Neuronal stem cell (in vitro differentiated cells): Measurements from ENCODE around the gene GALNT14.

Experiments
- DNase-seq: peaks from one replicate; pipeline ENCODE4 v3.0.0-alpha.2; 2013; ENCODE audit warnings: low spot score
- H2AFZ ChIP-seq: one replicate; pipeline ENCODE4 v1.6.1; 2013; ENCODE audit warnings: mild to moderate bottlenecking, low read length, inconsistent platforms
- H2AK5ac ChIP-seq: 2 replicates; pipeline ENCODE4 v1.6.1; 2013; ENCODE audit warnings: low read depth, mild to moderate bottlenecking, inconsistent platforms, low read length, moderate library complexity, mixed read lengths
- H2BK120ac ChIP-seq: 2 replicates; pipeline ENCODE4 v1.6.1; 2013; ENCODE audit warnings: low read depth, mild to moderate bottlenecking, inconsistent platforms, low read length, moderate library complexity, mixed read lengths
- H2BK12ac ChIP-seq: one replicate; pipeline ENCODE4 v1.6.1; 2013; ENCODE audit warnings: low read length, inconsistent platforms
- H2BK15ac ChIP-seq: 2 replicates; pipeline ENCODE4 v1.6.1; 2013; ENCODE audit warnings: mild to moderate bottlenecking, low read length, inconsistent platforms, mixed read lengths
- H2BK5ac ChIP-seq: one replicate; pipeline ENCODE4 v1.6.1; 2013; ENCODE audit warnings: inconsistent platforms, mild to moderate bottlenecking, low read length, moderate library complexity
- H3K14ac ChIP-seq: one replicate; pipeline ENCODE4 v1.6.1; 2013; ENCODE audit warnings: low read length, inconsistent platforms
- H3K18ac ChIP-seq: 2 replicates; pipeline ENCODE4 v1.6.1; 2013; ENCODE audit warnings: low read length, inconsistent platforms
- H3K23ac ChIP-seq: 2 replicates; pipeline ENCODE4 v1.6.1; 2013; ENCODE audit warnings: low read depth, mild to moderate bottlenecking, mixed read lengths, low read length, inconsistent platforms; ENCODE audit not compliant: poor library complexity
- H3K27ac ChIP-seq: replicated peaks from 3 replicates; pipeline ENCODE4 v1.5.1; 2013; ENCODE audit warnings: low read length, inconsistent platforms
- H3K27me3 ChIP-seq, 3 experiments: 2 replicates each; pipeline ENCODE4 v1.6.1; 2013; ENCODE audit warnings: low read length in 3 of 3, mild to moderate bottlenecking in 2 of 3, inconsistent platforms in 1 of 3, low read depth in 1 of 3, mixed read lengths in 1 of 3, moderate library complexity in 1 of 3; ENCODE audit not compliant: control insufficient read depth in 3 of 3, insufficient read depth in 3 of 3
- H3K36me3 ChIP-seq, 2 donors: replicated peaks in 1 of 2; 2 replicates each; pipeline ENCODE4 v1.6.1; 2013; ENCODE audit warnings: low read length in 2 of 2; ENCODE audit not compliant: control insufficient read depth in 2 of 2, insufficient read depth in 2 of 2
- H3K4ac ChIP-seq: 2 replicates; pipeline ENCODE4 v1.6.1; 2013; ENCODE audit warnings: inconsistent platforms, mild to moderate bottlenecking, low read length, moderate library complexity
- H3K4me1 ChIP-seq, 2 donors: 1 replicate in 1 of 2; 2 replicates in 1 of 2; pipeline ENCODE4 v1.6.1; 2013; ENCODE audit warnings: low read length in 2 of 2, low read depth in 1 of 2; ENCODE audit not compliant: control insufficient read depth in 2 of 2, insufficient read depth in 1 of 2
- H3K4me2 ChIP-seq: one replicate; pipeline ENCODE4 v1.6.1; 2013; ENCODE audit warnings: mild to moderate bottlenecking, low read length, inconsistent platforms; ENCODE audit not compliant: insufficient read depth, poor library complexity, severe bottlenecking
- H3K4me3 ChIP-seq, 2 donors: 2 replicates each; pipeline ENCODE4 v1.5.1; 2013; ENCODE audit warnings: low read length in 2 of 2, mild to moderate bottlenecking in 2 of 2, inconsistent platforms in 1 of 2, moderate library complexity in 1 of 2
- H3K79me1 ChIP-seq: one replicate; pipeline ENCODE4 v1.6.1; 2013; ENCODE audit warnings: low read depth, mild to moderate bottlenecking, inconsistent platforms, low read length, moderate library complexity
- H3K9ac ChIP-seq: one replicate; pipeline ENCODE4 v1.6.1; 2013; ENCODE audit warnings: mild to moderate bottlenecking, low read depth, low read length, inconsistent platforms; ENCODE audit not compliant: poor library complexity
- H3K9me3 ChIP-seq, 2 donors: replicated peaks in 1 of 2; 2 replicates each; pipeline versions ENCODE3 to v1.6.1; 2013; ENCODE audit warnings: low read length in 2 of 2, mild to moderate bottlenecking in 2 of 2, inconsistent platforms in 1 of 2, low read depth in 1 of 2, mixed read lengths in 1 of 2, moderate library complexity in 1 of 2; ENCODE audit not compliant: control insufficient read depth in 2 of 2, insufficient read depth in 1 of 2
- H4K8ac ChIP-seq: one replicate; pipeline ENCODE4 v1.6.1; 2013; ENCODE audit warnings: low read depth, mild to moderate bottlenecking, inconsistent platforms, low read length, moderate library complexity
- H4K91ac ChIP-seq: one replicate; pipeline ENCODE4 v1.6.1; 2013; ENCODE audit warnings: low read length, low read depth, mild to moderate bottlenecking, inconsistent platforms; ENCODE audit not compliant: poor library complexity
- WGBS, 2 donors: extraction: QIAGEN DNeasy Blood & Tissue Kit; methylation state at CpG; one replicate each; pipeline ENCODE4 v1.1.7; 2013; ENCODE audit warnings: missing lambda C conversion rate in 2 of 2, mixed read lengths in 1 of 2; ENCODE audit not compliant: insufficient read length in 2 of 2, insufficient replicate concordance in 1 of 2; ENCODE audit errors: extremely low coverage in 2 of 2; 5-methylcytosine and 5-hydroxymethylcytosine counted together

GALNT14 gene

DNA sequence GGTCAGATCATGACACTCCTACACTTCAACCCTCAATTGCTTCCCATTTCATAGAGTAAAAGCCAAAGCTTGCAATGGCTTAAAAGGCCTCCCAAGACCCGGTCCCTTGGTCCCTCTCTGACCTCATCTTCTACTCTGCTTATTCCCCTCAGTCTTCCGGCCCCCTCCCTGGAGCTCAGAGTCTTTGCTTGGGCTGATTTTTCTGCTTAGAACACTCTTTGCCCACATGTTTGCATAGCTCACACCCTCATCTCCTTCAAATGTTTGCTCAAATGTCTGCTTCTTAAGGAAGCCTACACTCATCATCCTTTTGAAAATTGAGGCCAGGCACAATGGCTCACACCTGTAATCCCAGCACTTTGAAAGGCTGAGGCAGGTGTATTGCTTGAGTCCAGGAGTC lies 265.4 kb downstream of the GALNT14 start:
- H3K4ac ChIP-seq, result no peak overlapping the region
- no peaks in the 10 kb centered on the region for H3K36me3 ChIP-seq
- no CpG with 5 or more reads among the region's 2 CpGs for WGBS, 2 donors
- H3K9me3 ChIP-seq, result no peaks in the 10 kb centered on the region
- H4K8ac ChIP-seq, result no peak overlapping the region
- no peak for DNase-seq
- H3K18ac ChIP-seq, result no peak overlapping the region
- no peak overlapping the region for H2BK12ac ChIP-seq
- no peak overlapping the region for H3K4me3 ChIP-seq
- no peak overlapping the region for H3K9ac ChIP-seq
- peaks cover 0 to 12% of the 10 kb centered on the region in 2 donors for H3K4me1 ChIP-seq
- H2AFZ ChIP-seq, result no peak overlapping the region
- no peak overlapping the region for H3K27ac ChIP-seq
- no peak overlapping the region for H3K14ac ChIP-seq
- H2AK5ac ChIP-seq, result no peak overlapping the region
- no peak overlapping the region for H2BK15ac ChIP-seq
- H3K23ac ChIP-seq, result no peak overlapping the region
- peaks cover 0 to 3% (median 3%) of the 10 kb centered on the region in 3 experiments for H3K27me3 ChIP-seq
- no peak overlapping the region for H3K4me2 ChIP-seq
- H4K91ac ChIP-seq, result no peak overlapping the region
- no peak overlapping the region for H2BK120ac ChIP-seq
- H2BK5ac ChIP-seq, result no peak overlapping the region
- no peaks in the 10 kb centered on the region for H3K79me1 ChIP-seq

DNA sequence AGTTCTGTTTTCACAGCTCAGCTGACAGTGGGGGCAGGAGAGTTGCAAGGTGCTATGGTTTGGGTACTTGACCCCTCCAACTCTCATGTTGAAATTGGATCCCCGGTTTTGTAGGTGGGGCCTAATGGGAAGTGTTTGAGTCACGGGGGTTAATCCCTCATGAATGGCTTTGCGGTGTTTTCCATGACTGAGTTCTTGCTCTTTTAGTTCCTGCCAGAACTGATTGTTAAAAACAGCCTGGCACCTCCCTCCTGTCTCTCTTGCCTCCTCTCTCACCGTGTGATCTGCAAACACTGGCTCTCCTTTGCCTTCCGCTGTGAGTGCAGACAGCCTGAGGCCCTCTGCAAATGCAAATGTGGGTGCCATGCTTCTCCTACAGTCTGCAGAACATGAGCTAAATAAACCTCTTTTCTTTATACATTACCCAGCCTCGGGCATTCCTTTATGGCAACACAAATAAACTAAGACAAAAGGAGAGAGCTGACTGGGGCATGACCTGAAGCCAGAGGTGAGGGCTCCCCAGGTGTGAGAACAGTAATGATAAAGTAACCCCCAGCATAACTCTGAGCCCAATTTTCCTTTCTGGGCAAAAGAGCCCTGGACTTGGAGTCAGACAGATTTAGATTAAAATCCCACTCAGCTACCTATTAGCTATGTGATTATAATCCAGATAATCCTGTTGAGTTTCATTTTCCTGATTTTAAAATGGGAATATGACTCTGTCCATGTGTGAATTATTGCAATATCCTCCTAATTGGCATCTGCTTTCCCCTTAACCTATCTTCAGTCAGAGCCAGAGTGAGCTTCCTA lies 266.1 kb downstream of the GALNT14 start:
- H3K27ac ChIP-seq, result no peak overlapping the region
- H2AK5ac ChIP-seq, result no peak overlapping the region
- DNase-seq, result peak; percentile 68
- WGBS, 2 donors, result no CpG with 5 or more reads among the region's 6 CpGs
- no peak overlapping the region for H2BK15ac ChIP-seq
- peaks cover 0 to 3% (median 3%) of the 10 kb centered on the region in 3 experiments for H3K27me3 ChIP-seq
- H3K4ac ChIP-seq, result no peak overlapping the region
- no peak overlapping the region for H3K4me3 ChIP-seq
- H4K8ac ChIP-seq, result no peak overlapping the region
- no peak overlapping the region for H3K23ac ChIP-seq
- no peaks in the 10 kb centered on the region for H3K79me1 ChIP-seq
- no peaks in the 10 kb centered on the region for H3K36me3 ChIP-seq
- no peaks in the 10 kb centered on the region for H3K9me3 ChIP-seq
- H3K4me2 ChIP-seq, result no peak overlapping the region
- no peak overlapping the region for H3K18ac ChIP-seq
- H4K91ac ChIP-seq, result no peak overlapping the region
- no peak overlapping the region for H2AFZ ChIP-seq
- no peak overlapping the region for H2BK5ac ChIP-seq
- H2BK120ac ChIP-seq, result no peak overlapping the region
- peaks cover 0 to 12% of the 10 kb centered on the region in 2 donors for H3K4me1 ChIP-seq
- no peak overlapping the region for H3K14ac ChIP-seq
- H3K9ac ChIP-seq, result no peak overlapping the region
- H2BK12ac ChIP-seq, result no peak overlapping the region

DNA sequence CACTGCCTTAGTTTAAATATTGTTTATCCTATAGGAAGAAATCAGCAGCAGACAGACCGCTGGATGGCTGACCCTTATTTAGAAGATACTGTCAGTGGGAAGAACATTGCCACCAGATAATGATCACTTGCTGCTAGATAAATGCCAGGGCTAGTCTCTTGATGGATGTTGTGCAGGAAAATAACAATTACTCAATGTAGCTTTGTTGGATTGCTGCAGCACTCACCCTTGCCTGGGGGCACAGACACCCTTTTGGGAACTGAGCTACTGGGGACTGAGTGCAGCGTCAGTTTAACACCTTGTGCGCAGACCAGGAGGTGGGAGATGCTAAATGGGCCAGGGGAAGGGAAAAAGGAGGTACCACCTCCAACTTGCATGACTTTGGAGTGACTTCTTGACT lies 266.8 kb downstream of the GALNT14 start:
- H4K91ac ChIP-seq, result no peak overlapping the region
- H4K8ac ChIP-seq, result no peak overlapping the region
- H2BK15ac ChIP-seq, result no peak overlapping the region
- H3K23ac ChIP-seq, result no peak overlapping the region
- no peak overlapping the region for H3K4ac ChIP-seq
- H3K27me3 ChIP-seq, result peaks cover 0 to 3% (median 3%) of the 10 kb centered on the region in 3 experiments
- no peaks in the 10 kb centered on the region for H3K36me3 ChIP-seq
- no peak overlapping the region for H3K14ac ChIP-seq
- peaks cover 0 to 12% of the 10 kb centered on the region in 2 donors for H3K4me1 ChIP-seq
- no peaks in the 10 kb centered on the region for H3K9me3 ChIP-seq
- H2AK5ac ChIP-seq, result no peak overlapping the region
- H3K4me2 ChIP-seq, result no peak overlapping the region
- no peaks in the 10 kb centered on the region for H3K79me1 ChIP-seq
- no peak overlapping the region for H2AFZ ChIP-seq
- H3K18ac ChIP-seq, result peak overlapping the region; percentile 9
- H3K27ac ChIP-seq, result no peak overlapping the region
- H2BK120ac ChIP-seq, result no peak overlapping the region
- no peak overlapping the region for H3K4me3 ChIP-seq
- no peak overlapping the region for H2BK12ac ChIP-seq
- H3K9ac ChIP-seq, result no peak overlapping the region
- no peak overlapping the region for H2BK5ac ChIP-seq
- WGBS, 2 donors, result no CpG with 5 or more reads among the region's 3 CpGs
- peak; percentile 5 for DNase-seq

DNA sequence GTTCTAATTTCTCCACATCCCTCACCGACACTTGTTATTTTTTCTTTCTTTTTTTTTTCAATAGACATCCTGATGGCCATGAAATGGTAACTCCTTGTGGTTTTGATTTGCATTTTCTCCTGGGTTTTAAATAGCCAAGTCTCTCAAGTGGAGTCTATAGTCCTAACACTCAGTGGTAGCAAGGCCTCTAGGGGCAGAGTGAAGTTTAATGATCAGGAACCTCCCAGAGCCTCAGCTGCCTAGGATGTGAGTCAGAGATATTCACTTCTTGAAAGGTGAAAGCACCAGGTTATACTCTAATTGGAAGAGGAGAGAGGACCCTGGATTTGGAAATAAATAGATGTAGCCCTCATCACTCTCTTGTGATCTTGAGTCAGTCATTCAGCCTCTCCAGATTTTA lies 268.3 kb downstream of the GALNT14 start:
- Histone ChIP-seq H2BK12ac (no peak overlapping the region), H3K4me1 (peaks cover 0 to 12% of the 10 kb centered on the region in 2 donors), H3K36me3 (no peaks in the 10 kb centered on the region), H3K27ac (no peak overlapping the region), H3K4me2 (no peak overlapping the region), H3K9me3 (no peaks in the 10 kb centered on the region), H3K18ac (no peak overlapping the region), H4K91ac (no peak overlapping the region), H2AFZ (no peak overlapping the region), H3K79me1 (no peaks in the 10 kb centered on the region), H2BK120ac (no peak overlapping the region), H3K14ac (no peak overlapping the region), H2BK5ac (no peak overlapping the region), H3K4me3 (no peak overlapping the region), H3K23ac (no peak overlapping the region), H3K27me3 (peaks cover 0 to 3% (median 3%) of the 10 kb centered on the region in 3 experiments), H4K8ac (no peak overlapping the region), H2BK15ac (no peak overlapping the region), H3K9ac (no peak overlapping the region), H3K4ac (no peak overlapping the region), H2AK5ac (no peak overlapping the region)
- WGBS, 2 donors, result no CpG with 5 or more reads among the region's 1 CpG
- DNase-seq, result no peak
